SU-DHL-6 (cell line): ENCODE data around the gene CRHBP.

Experiments
- CTCF ChIP-seq: fragments of 200-600 bp; sonication (generic); IDR thresholded peaks from one replicate; pipeline ENCODE4 v1.5.1; 2017; ENCODE audit warnings: antibody characterized with exemption, mild to moderate bottlenecking, low read length, moderate library complexity; ENCODE audit not compliant: insufficient read depth, poor library complexity, severe bottlenecking
- EZH2phosphoT487 ChIP-seq: fragments of 200-600 bp; sonication (generic), shearing (Covaris generic); conservative IDR thresholded peaks from 2 replicates; pipeline ENCODE4 v1.6.1; 2018; ENCODE audit warnings: mild to moderate bottlenecking, antibody characterized with exemption, low read length, moderate library complexity, mixed read lengths

- no peak for TF ChIP-seq CTCF
- TF ChIP-seq EZH2phosphoT487: no peak
Measured at GRCh38 chr5:77010243-77010642, 57.4 kb downstream of the CRHBP start.
